Left colon (tissue), 2 donors: ENCODE results near the gene SOCS1. TPM values are rescaled to one million over a fixed set of nuclear protein-coding genes. Genes with fewer than 3 reads are reported as not detected.

Source experiments
- ATAC-seq: fragments of 200-7000 bp; cut with Tn5 transposase; one replicate; pipeline ENCODE4 v1.9.1; 2020; ENCODE audit warnings: mild to moderate bottlenecking, moderate library complexity
- DNase-seq, 2 donors: peaks; one replicate each; pipeline ENCODE4 v3.0.0-alpha.2; 2020
- intact Hi-C, 2 donors: fragments of 100-400 bp; cut with DNase I in 1 of 2; cut with micrococcal nuclease in 1 of 2; formaldehyde crosslinking; loops; one replicate each; pipeline versions ENCODE4 v1.11.2 to v1.14.0; 2022; cut with DNase I, micrococcal nuclease
- total RNA-seq, 2 donors: library from RNA; stranded (reverse); fragmentation: NEBNext Ultra II Directional; extraction: Animal tissue kit (Norgen Biotek cat#: 25700); gene quantifications; one replicate each; pipeline ENCODE4 v1.2.1, GENCODE V29; 2021
- donor health status: DM: no; HTN: no; CAD: no.
- donor health status: DM: yes; HTN: yes; CAD: no.

The SOCS1 gene
- total RNA-seq, 2 donors from 2014 or later: 4.7 to 4.9 TPM

GRCh38 chr16:11270602-11271162 is 14.7 kb upstream of the SOCS1 start:
- DNase-seq: no peak
- intact Hi-C loops: no loop called here
- ATAC-seq: no peak

DNA sequence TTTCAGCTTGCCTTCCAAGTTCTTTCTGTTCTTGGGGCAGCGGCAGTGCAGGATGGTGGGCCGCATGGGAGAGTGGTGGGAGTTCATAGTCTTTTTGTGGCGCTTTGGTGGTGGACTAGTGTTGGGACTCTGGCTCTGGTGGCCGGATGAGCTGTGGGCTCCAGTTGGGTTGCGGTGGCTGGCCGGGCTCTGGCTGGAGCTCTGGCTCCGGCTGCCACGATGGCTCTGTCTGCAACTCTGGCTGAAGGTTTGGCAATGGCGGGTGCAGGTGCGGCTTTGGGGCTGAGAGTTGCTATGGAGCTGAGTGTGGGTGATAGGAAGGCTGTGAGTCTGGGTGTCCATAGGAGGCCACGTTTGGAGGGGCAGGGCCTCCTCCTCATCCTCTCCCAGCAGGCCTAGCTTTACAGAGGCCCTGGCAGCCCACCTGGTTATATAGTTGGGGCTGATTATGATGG is 12.9 kb upstream of the SOCS1 start, which contains the start of gene TNP2:
Gene TNP2 (minus strand): TSS at position 405 of the 455 bp plus-strand sequence. CDS start 63 bp downstream, at position 342.
- DNase-seq: no peak
- ATAC-seq: no peak
- intact Hi-C loops: no loop called here

DNA sequence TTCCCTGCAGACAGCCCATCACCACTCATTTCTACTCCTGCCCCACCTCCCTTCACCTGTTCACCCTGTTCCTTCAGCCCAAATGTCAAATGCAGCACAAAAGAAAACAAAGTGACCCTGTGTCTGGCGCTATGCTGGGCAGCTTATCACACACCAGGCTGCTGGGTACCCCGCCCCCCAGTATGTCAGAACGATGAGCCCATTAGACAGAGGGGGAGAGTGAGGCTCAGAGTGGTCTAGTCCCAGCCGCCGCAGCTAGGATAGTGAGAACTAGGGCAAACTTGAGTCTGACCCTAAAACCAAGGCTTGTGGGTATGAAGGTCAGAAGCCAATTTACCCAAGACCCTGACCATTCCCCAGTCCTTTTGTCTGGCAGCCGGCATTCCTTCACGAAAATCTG is 9.1 kb upstream of the SOCS1 start:
- ATAC-seq (no peak), DNase-seq (no peak)
- intact Hi-C loops: no loop called here

DNA sequence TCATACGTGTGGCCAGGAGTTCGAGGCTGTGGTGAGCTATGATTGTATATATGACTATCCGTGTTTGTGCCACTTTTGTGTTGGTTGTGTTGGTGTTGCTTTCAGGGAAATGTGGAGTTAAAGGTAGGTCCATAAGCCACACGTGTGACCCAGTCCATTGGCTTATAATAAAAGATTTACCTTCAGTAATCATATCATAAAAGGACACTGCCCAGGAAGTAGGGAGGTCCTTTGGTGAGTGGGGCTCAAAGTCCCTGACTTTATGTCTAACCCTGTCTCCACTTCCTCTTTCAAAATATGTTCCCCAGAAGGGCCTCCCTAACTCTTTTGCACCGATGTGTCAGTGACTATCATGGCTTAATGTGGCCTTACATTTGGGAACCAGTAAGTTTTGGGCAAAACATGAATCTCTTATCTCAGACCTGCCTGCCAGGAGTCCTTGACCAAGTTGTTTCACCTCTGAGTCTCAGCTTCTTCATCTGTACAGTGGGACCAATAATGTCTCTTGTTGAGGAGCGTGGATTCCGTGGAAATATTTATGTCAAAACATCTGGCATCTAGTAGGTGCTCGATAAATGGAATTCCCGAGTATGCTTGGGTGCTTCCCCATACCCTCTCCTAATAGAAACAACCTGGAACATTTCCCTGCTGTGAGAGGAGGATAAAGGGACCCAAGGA is 8.3 kb upstream of the SOCS1 start:
- ATAC-seq (peak; percentile 86), DNase-seq (peak in 1 of 2 donors; percentile 46)
- intact Hi-C loops: no loop called here

DNA sequence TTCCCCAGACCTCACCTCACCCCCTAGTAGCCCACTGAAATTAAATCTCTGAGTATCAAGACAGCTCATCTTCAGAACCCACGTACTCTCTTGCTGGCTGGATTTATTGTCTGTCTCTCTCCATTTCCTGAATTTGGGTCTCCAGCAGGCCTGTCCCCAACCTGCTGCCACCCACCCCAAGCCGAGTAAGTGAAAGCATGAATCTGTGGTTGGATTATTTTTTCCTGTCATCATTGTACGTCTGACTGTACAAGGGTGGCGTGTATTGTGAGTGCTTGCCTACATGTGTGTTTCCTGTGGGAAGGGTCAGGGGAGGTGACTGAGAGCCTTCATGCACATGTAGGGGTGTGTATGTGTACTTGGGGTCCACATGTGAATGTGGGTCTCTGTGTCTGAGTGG is 7.7 kb upstream of the SOCS1 start:
- DNase-seq (no peak), ATAC-seq (peak; percentile 6)
- intact Hi-C loops: no loop called here

GRCh38 chr16:11262915-11263314 is 6.9 kb upstream of the SOCS1 start:
- intact Hi-C loops: no loop called here
- peak; percentile 52 to 53 for DNase-seq
- peak; percentile 64 for ATAC-seq

DNA sequence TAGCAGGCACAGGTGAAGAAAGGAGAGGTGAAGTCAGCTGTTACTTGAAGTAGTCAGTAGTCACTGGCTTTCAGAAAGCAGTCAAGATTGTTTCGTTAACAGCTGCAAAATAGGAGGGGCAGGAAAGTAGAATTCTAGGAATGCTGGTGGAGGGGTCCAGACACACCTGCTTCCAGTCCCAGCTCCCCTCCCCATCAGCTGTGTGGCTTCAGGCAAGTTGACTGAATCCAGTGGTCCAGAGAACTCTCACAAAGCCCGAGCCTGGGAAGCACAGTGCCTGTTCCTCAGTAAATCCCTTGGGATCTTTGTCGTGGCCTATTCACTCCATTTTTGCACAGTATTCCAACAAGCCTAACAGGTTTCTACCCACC is 4.6 kb upstream of the SOCS1 start:
- intact Hi-C loops: no loop called here
- DNase-seq: no peak
- ATAC-seq: no peak

GRCh38 chr16:11259655-11260595 is 3.9 kb upstream of the SOCS1 start:
- intact Hi-C loops: loop anchor here (5.0 to 10.0 kb wide), 2 partner anchors 92 to 285 kb away; no protein-coding TSS in a partner anchor
- ATAC-seq (no peak), DNase-seq (no peak)

- ATAC-seq: peak; percentile 0
- intact Hi-C loops: loop anchor here (5.0 to 10.0 kb wide), 2 partner anchors 93 to 284 kb away; no protein-coding TSS in a partner anchor
- peak; percentile 64 to 68 for DNase-seq
Observed at GRCh38 chr16:11258553-11259492, 2.8 kb upstream of the SOCS1 start.

- intact Hi-C loops: loop anchor here (2.0 to 10.0 kb wide), 3 partner anchors 95 to 287 kb away; no protein-coding TSS in a partner anchor
- ATAC-seq (peak; percentile 61), DNase-seq (peak; percentile 84)
Observed at GRCh38 chr16:11257131-11257938, 1.3 kb upstream of the SOCS1 start.

DNA sequence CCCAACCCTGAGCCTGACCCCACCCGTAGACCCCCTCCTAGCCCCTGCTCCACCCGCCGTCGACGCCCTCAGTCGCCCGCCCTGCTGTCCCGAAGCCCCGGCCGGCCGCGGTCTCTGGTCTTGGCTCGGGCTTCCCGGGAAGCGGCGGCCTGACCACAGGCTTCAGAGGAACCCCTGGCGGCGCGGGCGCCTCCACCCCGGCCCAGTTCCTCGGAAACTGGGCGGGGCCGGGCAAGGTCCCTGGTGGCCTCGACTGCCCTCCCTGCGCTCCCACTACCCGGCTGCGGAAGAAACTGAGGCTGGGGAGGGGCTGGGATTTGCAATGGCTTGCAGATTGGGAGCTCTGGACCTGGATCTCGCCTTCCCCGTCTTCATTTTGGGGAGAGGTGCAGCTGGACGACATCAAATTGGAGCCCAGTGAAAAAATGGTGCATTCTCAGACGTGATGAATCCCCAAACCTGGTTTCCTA is 692 bp upstream of the SOCS1 start:
- DNase-seq: peak; percentile 73 to 78
- ATAC-seq: peak; percentile 50
- intact Hi-C loops: loop anchor here (2.0 to 10.0 kb wide), 3 partner anchors 96 to 286 kb away; no protein-coding TSS in a partner anchor

- peak; percentile 48 to 65 for DNase-seq
- intact Hi-C loops: loop anchor here (5.0 to 10.0 kb wide), 2 partner anchors 97 to 280 kb away; no protein-coding TSS in a partner anchor
- peak; percentile 25 for ATAC-seq
Observed at GRCh38 chr16:11254913-11255736, 879 bp downstream of the SOCS1 start.

- intact Hi-C loops: loop anchor here in 1 of 2 donors (10.0 kb wide), 1 partner anchor 279 kb away; no protein-coding TSS in a partner anchor
- ATAC-seq: no peak
- no peak for DNase-seq
Observed at GRCh38 chr16:11253995-11254912, 1.8 kb downstream of the SOCS1 start.

GRCh38 chr16:11253009-11253994 is 2.7 kb downstream of the SOCS1 start:
- intact Hi-C loops: loop anchor here in 1 of 2 donors (10.0 kb wide), 1 partner anchor 279 kb away; no protein-coding TSS in a partner anchor
- ATAC-seq: no peak
- DNase-seq: no peak
